ENCODE data around the gene GPR135. TPM values are rescaled to one million over a fixed set of nuclear protein-coding genes. Genes with fewer than 3 reads are reported as not detected.

Gene GPR135
- total and polyA plus RNA-seq, 2 donors (not counting 1 experiment from before 2014, with no cell fraction given): 2.1 to 3.0 TPM

- no peaks in the 10 kb centered on the region for H3K9me3 ChIP-seq (ENCODE audit: control insufficient read depth, insufficient read depth, low read depth, low read length)
- no peaks in the 10 kb centered on the region for H3K79me2 ChIP-seq (ENCODE audit: control insufficient read depth, insufficient read depth, low read length)
- H3K27me3 ChIP-seq (ENCODE audit: control insufficient read depth, insufficient read depth, low read length): no peaks in the 10 kb centered on the region
- no peak overlapping the region for H3K4me2 ChIP-seq (ENCODE audit: extremely low read depth, insufficient read depth, low read length)
- H3K4me1 ChIP-seq (ENCODE audit: control insufficient read depth, extremely low read depth, insufficient read depth, low read length): no peaks in the 10 kb centered on the region
- no peaks in the 10 kb centered on the region for H4K20me1 ChIP-seq (ENCODE audit: control insufficient read depth, extremely low read depth, insufficient read depth, low read length)
- no peak overlapping the region for H3K4me3 ChIP-seq (replicated peaks in 1 of 4; ENCODE audit: control extremely low read depth in 1 of 4, insufficient read depth in 1 of 4, low read depth in 3 of 4, low read length in 4 of 4)
- no peak for TF ChIP-seq EZH2 (IDR thresholded peaks at IDR 0.05; ENCODE audit: low read length, missing control alignments)
- TF ChIP-seq CTCF (conservative IDR thresholded peaks at IDR 0.05 in 1 of 2, IDR thresholded peaks at IDR 0.05 in 1 of 2; ENCODE audit: low read depth in 1 of 2, low read length in 2 of 2): no peak
- no peak overlapping the region for H3K27ac ChIP-seq (ENCODE audit: insufficient read depth, low read length)
- no peak for DNase-seq (ENCODE audit: low read depth in 2 of 2)
- no peak overlapping the region for H3K9ac ChIP-seq (ENCODE audit: insufficient read depth, low read length)
- no peak overlapping the region for H2AFZ ChIP-seq (ENCODE audit: low read length)
- no peaks in the 10 kb centered on the region for H3K36me3 ChIP-seq (ENCODE audit: control insufficient read depth, insufficient read depth, low read length)
Measured at GRCh38 chr14:59507752-59508103, 42.5 kb upstream of the GPR135 start.

- Histone ChIP-seq H3K36me3 (ENCODE audit: control insufficient read depth, insufficient read depth, low read length) (no peaks in the 10 kb centered on the region), H3K27ac (ENCODE audit: insufficient read depth, low read length) (no peak overlapping the region), H3K27me3 (ENCODE audit: control insufficient read depth, insufficient read depth, low read length) (no peaks in the 10 kb centered on the region), H3K79me2 (ENCODE audit: control insufficient read depth, insufficient read depth, low read length) (no peaks in the 10 kb centered on the region), H4K20me1 (ENCODE audit: control insufficient read depth, extremely low read depth, insufficient read depth, low read length) (no peaks in the 10 kb centered on the region), H3K9ac (ENCODE audit: insufficient read depth, low read length) (no peak overlapping the region), H3K4me3 (replicated peaks in 1 of 4; ENCODE audit: control extremely low read depth in 1 of 4, insufficient read depth in 1 of 4, low read depth in 3 of 4, low read length in 4 of 4) (no peak overlapping the region), H2AFZ (ENCODE audit: low read length) (no peak overlapping the region), H3K4me2 (ENCODE audit: extremely low read depth, insufficient read depth, low read length) (no peak overlapping the region), H3K9me3 (ENCODE audit: control insufficient read depth, insufficient read depth, low read depth, low read length) (no peaks in the 10 kb centered on the region), H3K4me1 (ENCODE audit: control insufficient read depth, extremely low read depth, insufficient read depth, low read length) (no peaks in the 10 kb centered on the region)
- TF ChIP-seq CTCF (conservative IDR thresholded peaks at IDR 0.05 in 1 of 2, IDR thresholded peaks at IDR 0.05 in 1 of 2; ENCODE audit: low read depth in 1 of 2, low read length in 2 of 2) (peak; percentile 94 to 99), EZH2 (IDR thresholded peaks at IDR 0.05; ENCODE audit: low read length, missing control alignments) (no peak)
- DNase-seq (ENCODE audit: low read depth in 2 of 2): peak; percentile 30 to 68
Measured at GRCh38 chr14:59507063-59507751, 42.0 kb upstream of the GPR135 start.

GRCh38 chr14:59503256-59503655 is 38.1 kb upstream of the GPR135 start:
- Histone ChIP-seq H3K27me3 (ENCODE audit: control insufficient read depth, insufficient read depth, low read length) (no peaks in the 10 kb centered on the region), H3K4me2 (ENCODE audit: extremely low read depth, insufficient read depth, low read length) (no peak overlapping the region), H3K9ac (ENCODE audit: insufficient read depth, low read length) (no peak overlapping the region), H4K20me1 (ENCODE audit: control insufficient read depth, extremely low read depth, insufficient read depth, low read length) (peaks cover 2% of the 10 kb centered on the region), H3K4me3 (replicated peaks in 1 of 4; ENCODE audit: control extremely low read depth in 1 of 4, insufficient read depth in 1 of 4, low read depth in 3 of 4, low read length in 4 of 4) (no peak overlapping the region), H2AFZ (ENCODE audit: low read length) (no peak overlapping the region), H3K4me1 (ENCODE audit: control insufficient read depth, extremely low read depth, insufficient read depth, low read length) (no peaks in the 10 kb centered on the region), H3K27ac (ENCODE audit: insufficient read depth, low read length) (no peak overlapping the region), H3K9me3 (ENCODE audit: control insufficient read depth, insufficient read depth, low read depth, low read length) (no peaks in the 10 kb centered on the region), H3K79me2 (ENCODE audit: control insufficient read depth, insufficient read depth, low read length) (no peaks in the 10 kb centered on the region), H3K36me3 (ENCODE audit: control insufficient read depth, insufficient read depth, low read length) (no peaks in the 10 kb centered on the region)
- TF ChIP-seq EZH2 (IDR thresholded peaks at IDR 0.05; ENCODE audit: low read length, missing control alignments): no peak
- no peak for TF ChIP-seq CTCF (conservative IDR thresholded peaks at IDR 0.05 in 1 of 2, IDR thresholded peaks at IDR 0.05 in 1 of 2; ENCODE audit: low read depth in 1 of 2, low read length in 2 of 2)
- DNase-seq (ENCODE audit: low read depth in 2 of 2): no peak
